HCT116 (cell line): ENCODE results near the gene COPA.

ENCODE experiments used
- CEBPB ChIP-seq: IDR thresholded peaks from 2 replicates; pipeline ENCODE4 v1.6.1; 2012; ENCODE audit warnings: low read depth
- CTCF ChIP-seq, 3 experiments: fragments of 200-600 bp in 1 of 3; sonication (generic) in 1 of 3; IDR thresholded peaks in 2 of 3; conservative IDR thresholded peaks in 1 of 3; 2 replicates each; pipeline ENCODE4 v1.5.1; 2012 to 2017; ENCODE audit warnings: low read depth in 2 of 3, low read length in 2 of 3, antibody characterized with exemption in 1 of 3, borderline replicate concordance in 1 of 3, control low read depth in 1 of 3, mild to moderate bottlenecking in 1 of 3, mixed read lengths in 1 of 3, mixed run types in 1 of 3, moderate library complexity in 1 of 3; ENCODE audit not compliant: insufficient read depth in 1 of 3
- ELF1 ChIP-seq: IDR thresholded peaks from 2 replicates; pipeline ENCODE4 v1.6.1; 2012; ENCODE audit warnings: low read depth, borderline replicate concordance
- EZH2 ChIP-seq: fragments of 200-600 bp; sonication (generic); IDR thresholded peaks from 2 replicates; pipeline ENCODE4 v1.6.1; 2017; ENCODE audit warnings: antibody characterized with exemption, mixed run types
- ZNF274 ChIP-seq: fragments of 200-500 bp; sonication (Bioruptor generic); IDR thresholded peaks from 2 replicates; pipeline ENCODE4 v1.6.1; 2014; ENCODE audit warnings: mild to moderate bottlenecking, low read depth, low read length, inconsistent platforms

GRCh38 chr1:160260406-160261382, 82.4 kb downstream of the COPA start:
- TF ChIP-seq EZH2 (no peak), CTCF (IDR thresholded peaks at IDR 0.05 in 2 of 3, conservative IDR thresholded peaks at IDR 0.05 in 1 of 3; ENCODE audit: borderline replicate concordance in 1 of 3, insufficient read depth in 1 of 3, low read depth in 2 of 3, low read length in 2 of 3) (no peak), CEBPB (no peak), ELF1 (no peak), ZNF274 (no peak)
